Measurements from ENCODE around the gene SLC2A11.
"Not testable (repeated sequence)": the region's sequence is repeated elsewhere in the genome, so short reads cannot be mapped to it uniquely, and the experiment has no call there.

Gene SLC2A11

DNA sequence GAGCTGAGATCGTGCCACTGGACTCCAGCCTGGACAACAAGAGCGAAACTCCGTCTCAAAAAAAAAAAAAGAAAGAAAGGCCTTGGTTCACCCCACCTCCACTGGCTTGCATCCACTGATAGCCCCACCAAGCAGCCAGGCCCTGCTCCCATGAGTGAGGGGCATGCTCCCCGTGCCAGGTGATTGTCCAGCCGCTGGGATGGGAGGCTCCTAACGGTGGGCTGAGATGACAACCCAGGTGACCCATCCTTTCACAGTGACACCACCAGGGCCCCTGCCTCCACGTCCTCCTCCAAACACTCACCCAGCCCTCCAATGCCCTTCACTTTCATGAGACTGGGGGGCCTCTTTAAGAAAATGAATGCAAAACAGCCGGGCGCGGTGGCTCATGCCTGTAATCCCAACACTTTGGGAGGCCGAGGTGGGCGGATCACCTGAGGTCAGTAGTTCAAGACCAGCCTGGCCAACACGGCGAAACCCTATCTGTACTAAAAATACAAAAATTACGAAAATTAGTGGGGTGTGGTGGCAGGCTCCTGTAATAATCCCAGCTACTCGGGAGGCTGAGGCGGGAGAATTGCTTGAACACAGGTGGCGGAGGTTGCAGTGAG, 10.3 kb upstream of the SLC2A11 start:
- no peak for FAIRE-seq

DNA sequence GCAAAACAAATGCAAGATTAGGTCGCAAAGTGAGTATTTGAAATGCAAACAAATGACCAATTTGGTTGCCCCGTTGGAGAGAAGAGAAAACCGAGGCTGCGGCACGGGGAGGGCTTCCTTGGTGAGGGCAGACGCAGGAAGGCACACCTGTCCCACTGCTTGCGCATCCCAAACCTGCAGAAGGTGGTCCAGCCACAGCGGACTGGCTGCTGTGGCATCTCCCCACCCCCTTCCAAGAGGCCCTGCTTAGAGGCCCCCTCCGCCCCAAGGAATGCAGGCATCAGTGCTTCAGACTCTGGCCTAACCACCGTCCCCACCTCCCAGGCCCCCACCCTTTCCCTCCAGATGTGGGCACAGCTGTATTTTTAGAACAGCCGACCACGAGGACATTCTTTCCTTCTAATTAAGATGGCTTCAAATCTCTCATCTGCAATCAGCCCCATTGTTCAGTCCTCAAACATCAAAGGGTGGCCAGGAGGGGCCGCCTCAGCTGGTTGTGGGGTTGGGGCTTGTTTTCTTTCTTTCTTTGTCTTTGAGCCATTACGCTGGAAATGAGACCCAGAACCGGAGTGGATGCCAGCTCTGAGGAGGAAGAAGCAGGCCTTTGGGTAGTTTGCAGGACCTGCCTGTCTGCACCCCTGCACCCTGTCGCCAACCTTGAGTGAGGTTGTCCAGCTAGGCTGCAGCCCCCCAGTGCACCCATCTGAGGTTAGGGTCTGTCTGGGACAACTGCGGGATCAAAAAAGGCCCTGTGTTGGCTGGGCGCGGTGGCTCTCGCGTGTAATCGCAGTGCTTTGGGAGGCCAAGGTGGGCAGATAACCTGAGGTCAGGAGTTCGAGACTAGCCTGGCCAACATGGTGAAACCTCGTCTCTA, 9.4 kb upstream of the SLC2A11 start:
- FAIRE-seq: no peak

DNA sequence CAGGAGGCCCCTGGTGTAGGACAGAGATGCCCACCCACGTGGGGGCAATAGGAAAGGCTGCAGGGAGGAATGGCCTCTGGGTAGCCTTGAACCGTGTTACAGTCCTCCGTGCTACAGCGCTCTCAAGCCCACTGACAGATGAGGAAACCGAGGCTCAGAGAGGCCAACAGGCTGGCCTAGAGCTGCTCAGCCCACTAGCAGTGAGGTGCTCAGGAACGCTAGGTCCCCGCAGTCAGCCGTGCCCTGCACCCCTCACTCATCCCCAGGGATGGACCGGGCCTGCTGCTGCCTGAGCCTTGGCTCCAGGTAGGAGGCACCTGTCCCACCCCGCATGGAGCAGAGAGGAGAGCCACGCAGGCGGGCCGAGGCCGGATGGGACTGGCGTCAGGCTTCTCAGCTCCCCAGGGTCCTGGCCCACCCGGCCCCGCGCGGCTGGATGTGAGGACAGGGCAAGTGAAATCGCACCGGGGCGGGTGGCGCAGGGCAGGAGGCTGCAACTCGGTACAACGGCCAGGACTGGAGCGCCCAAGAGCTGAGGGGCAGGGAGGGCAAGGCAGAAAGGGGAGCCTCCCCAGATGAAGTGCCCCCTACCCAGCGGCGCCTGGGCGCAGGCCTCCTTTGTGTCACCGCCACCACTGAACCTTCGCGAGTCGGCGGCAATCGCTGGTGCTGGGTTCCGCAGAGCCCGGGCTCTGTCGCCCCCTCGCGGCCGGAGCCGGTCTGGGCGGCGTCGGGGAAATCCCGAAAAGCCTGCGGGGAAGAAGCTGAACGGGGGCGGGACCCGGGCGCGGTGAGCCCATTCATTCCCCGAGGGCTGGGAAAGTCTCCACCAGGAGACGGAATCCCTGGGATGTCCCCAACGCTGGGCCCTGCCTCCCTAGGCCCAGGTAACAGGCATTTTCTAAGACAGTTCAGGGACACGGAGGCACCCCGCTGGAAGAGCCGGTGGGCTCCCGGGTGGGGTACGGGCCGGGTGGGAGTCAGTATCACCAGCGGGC, 8.4 kb upstream of the SLC2A11 start:
- no peak for FAIRE-seq

DNA sequence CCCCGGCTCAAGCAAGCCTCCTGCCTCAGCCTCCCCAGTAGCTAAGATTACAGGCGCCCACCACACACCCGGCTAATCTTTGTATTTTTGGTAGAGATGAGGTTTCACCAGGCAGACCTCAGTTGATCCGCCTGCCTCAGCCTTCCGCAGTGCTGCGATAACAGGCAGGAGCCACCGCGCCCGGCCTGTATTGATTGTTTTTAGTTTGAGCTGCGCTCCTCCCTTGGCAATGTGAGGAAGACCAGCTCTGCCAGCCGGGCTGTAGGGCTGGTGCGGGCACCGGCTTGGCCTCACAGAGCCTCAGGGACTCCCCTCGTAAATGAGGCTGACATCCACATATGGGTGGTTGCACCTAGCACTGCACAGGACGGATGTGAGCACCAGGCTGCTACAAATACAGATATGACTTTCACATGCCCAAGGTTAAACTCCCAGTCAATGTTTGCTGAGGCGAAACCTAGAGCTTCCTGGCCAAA, 7.5 kb upstream of the SLC2A11 start:
- no peak for FAIRE-seq

DNA sequence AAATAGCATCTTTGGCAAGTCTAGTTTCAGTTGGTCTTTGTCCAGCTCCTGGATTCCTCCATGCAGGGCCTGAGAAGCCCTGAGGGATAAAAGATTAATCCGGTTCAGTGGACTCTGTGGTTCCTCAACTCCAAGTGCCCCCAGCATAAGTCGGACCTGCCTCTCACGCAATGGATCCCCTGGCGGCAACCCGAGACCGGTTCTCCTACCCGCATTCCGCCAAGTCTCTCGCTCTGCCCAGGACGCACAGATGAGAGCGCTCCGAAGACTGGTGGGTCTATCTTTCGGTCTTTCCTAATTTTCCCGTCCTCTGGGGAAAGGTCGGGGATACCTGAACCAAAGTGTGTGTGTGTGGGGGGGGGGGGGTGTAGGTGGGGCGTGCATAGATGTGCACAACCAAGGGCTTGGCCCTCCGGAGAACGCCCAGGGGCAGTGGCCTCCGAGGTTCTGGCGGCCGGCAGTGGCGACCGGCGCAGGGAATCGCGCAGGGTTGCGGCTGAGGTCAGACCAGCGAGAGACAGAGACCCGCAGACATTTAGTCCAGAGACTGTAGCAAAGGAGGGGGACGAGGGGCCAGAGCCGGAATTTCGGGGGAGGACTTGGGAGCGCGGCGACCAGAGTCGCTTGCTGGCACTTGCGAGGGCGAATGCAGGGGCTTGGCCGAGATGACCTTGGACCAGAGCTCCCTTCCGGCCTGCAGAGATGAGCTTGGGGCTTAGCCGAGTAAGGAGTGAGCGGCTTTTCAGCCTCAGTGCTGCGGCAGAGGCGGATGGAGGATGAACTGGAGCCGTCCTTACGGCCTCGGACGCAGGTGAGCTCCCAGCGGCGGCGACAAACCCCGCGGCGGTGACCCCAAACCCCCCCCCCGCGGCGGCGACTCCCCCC, 712 bp upstream of the SLC2A11 start:
- no peak for FAIRE-seq

DNA sequence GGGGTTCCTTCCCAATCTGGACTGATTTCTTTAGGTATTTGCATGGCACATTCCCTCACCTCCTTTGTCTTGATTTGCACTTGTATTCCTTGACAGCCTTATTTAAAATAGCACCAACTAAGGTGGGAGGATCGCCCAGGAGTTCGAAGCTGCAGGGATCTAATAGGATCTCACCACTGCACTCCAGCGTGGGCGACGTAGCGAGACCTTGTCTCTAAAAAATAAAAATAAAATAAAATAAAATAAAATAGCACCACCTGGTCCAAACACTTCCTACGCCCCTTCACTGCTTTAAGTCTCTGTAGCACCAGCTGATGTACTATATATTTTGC, 775 bp downstream of the SLC2A11 start:
- no peak for FAIRE-seq

DNA sequence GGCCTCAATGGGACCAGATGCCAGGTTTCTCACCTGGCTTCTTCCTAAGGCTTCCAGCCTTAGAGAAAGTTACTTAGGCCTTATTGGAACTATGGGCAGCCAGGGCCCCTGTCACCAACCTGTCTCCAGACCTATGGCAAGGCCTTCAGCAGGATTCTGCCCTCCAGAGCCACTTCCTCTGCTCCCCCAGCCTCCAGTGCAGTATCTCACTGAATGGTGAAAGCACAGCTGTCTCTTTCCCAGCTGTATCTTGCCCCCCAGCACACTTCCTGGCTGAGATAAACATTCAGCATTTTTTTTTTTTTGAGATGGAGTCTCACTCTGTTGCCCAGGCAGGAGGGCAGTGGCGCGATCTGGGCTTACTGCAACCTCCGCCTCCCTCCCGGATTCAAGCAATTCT, 1.5 kb downstream of the SLC2A11 start:
- FAIRE-seq: no peak

DNA sequence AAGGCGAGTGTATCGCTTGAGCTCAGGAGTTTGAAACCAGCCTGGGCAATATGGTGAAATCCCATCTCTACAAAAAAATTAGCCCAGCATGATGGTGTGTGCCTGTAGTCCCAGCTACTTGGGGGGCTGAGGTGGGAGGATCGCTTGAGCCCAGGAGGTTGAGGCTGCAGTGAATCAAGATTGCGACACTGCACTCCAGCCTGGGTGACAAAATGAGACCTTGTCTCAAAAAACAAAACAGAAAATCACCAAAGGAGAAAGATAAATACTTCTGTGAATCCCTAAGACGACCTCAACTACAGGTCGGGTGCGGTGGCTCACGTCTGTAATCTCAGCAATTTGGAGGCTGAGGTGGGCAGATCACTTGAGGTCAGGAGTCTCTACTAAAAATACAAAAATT, 2.5 kb downstream of the SLC2A11 start:
- not testable (repeated sequence) for FAIRE-seq

DNA sequence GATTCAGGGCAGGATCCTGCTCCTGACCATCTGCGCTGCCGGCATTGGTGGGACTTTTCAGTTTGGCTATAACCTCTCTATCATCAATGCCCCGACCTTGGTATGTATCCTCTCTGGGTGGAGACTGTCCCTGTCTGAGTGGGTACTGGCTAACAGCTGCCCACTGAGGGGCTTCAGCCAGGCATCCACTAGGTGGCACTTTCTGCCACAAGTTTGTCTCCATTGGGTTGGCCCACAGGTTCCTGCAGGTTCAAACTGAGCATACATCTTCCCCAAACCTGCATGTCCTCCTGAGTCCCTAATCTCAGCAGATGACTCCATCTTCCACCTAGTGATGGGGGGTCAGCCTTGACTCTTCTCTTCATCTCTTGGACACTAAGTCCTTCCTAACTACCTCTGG, 4.4 kb downstream of the SLC2A11 start:
- FAIRE-seq: no peak

DNA sequence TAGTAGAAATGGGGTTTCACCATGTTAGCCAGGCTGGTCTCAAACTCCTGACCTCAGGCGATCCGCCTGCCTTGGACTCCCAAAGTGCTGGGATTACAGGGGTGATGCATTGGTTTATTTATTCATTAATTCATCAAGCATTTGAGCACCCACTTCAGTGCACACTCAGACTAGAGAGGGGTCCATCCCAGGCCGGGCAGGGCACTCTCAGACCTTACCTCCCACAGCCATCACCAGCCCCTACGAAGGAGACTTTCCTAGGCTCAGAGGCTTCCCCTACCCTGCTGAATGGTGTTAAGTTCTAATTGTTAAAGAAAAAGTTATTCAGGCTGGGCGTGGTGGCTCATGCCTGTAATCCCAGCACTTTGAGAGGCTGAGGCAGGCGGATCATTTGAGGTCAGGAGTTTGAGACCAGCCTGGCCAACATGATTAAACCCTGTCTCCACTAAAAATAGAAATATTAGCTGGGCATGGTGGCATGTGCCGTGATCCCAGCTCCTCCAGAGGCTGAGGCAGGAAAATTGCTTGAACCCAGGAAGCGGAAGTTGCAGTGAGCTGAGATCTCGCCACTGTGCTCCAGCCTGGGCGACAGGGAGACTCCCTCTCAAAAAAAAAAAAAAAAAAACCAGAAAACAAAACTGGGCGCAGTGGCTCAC, 7.0 kb downstream of the SLC2A11 start:
- not testable (repeated sequence) for FAIRE-seq

DNA sequence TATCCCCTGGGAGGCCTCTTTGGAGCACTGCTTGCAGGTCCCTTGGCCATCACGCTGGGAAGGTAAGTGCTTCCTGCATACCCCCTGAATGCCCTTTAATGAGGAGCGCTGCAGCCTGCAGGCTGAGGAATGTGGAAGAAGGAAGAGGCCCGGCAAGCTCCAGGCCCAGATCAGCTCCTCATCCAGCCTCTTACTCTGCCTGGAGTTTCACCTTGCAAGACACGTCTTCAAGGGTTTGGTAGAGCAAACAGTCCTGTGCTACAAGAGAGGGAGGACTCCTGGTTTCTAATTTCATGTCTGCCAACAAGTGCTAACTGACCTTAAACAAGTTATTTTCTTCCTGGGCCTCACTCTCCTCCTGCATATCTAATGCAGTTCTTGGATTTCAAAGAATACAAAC, 10.9 kb downstream of the SLC2A11 start:
- FAIRE-seq: no peak

DNA sequence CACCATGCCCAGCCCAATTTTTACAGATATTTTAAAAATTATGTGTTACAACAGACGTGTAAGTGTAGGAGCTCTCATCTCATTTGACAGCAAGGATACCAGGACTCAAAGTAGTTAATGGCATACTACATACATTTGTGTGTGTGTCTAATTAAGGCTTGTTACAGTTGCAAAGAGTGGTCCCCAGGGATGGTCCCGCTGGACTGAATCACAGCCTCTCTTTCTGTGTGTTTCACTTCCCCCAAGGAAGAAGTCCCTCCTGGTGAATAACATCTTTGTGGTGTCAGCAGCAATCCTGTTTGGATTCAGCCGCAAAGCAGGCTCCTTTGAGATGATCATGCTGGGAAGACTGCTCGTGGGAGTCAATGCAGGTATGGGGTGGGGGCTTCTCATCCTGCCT, 17.2 kb downstream of the SLC2A11 start:
- FAIRE-seq: no peak

DNA sequence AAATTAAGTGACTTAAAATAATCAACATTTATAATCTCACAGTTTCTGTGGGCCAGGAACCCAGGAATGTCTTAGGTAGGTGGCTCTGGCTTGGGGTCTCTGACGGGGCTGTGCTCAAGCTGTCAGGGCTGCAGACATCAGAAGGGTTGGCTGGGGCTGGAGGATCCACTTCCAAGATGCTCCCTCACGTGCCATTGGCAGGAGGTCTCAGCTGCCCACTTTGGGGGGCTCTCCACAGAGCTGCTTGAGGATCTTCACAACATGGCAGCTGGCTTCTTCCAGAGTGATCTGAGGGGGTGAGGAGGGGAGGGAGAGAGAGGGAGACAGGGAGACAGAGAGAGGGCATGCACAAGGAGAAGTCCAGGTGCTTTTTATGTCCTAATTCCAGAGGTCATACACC, 18.1 kb downstream of the SLC2A11 start:
- FAIRE-seq: no peak

DNA sequence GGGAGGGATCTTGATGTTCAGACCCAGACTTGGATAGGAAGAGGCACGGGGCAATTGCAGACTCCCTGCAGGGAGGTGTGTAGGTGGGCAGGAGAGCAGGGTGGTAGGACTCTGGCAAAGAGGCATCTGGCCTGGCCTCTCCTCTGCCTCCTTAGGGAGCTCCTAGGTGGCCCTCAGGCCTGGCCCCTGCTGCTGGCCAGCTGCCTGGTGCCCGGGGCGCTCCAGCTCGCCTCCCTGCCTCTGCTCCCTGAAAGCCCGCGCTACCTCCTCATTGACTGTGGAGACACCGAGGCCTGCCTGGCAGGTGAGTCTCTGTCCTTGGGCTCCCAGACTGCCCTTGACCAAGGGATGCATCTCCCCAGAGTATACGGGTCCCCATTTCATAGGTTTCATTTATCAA, 19.9 kb downstream of the SLC2A11 start:
- FAIRE-seq: no peak

DNA sequence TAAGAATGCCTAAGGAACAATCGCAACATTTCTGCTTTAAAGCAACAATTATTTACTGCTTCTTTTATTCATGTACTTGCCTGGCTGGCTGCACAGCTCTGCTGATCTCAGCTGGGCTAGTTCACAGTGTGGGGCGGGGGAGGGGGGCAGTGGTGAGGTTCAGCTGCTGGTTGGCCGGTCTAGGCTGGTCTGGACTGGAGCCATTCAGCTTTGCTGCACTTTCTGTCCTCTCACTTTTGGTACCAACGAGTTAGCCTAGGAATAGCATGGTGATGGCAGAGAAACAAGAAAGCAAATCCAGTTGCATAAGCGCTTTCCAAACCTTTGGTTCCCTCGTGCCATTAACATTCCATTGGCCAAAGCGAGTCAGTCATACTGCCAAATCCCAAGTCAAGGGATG, 20.5 kb downstream of the SLC2A11 start:
- FAIRE-seq: no peak

DNA sequence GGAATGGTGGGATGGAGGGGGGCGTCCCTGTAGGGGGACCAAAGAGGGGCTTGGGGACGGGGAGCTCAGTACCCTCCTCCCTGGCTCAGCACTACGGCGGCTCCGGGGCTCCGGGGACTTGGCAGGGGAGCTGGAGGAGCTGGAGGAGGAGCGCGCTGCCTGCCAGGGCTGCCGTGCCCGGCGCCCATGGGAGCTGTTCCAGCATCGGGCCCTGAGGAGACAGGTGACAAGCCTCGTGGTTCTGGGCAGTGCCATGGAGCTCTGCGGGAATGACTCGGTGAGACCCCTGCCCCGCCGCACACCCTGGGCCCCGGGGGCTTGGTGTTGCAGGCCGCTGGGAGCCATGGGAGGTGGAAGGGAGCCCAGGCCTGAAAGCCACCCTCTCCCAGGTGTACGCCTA, 24.7 kb downstream of the SLC2A11 start:
- FAIRE-seq: no peak

DNA sequence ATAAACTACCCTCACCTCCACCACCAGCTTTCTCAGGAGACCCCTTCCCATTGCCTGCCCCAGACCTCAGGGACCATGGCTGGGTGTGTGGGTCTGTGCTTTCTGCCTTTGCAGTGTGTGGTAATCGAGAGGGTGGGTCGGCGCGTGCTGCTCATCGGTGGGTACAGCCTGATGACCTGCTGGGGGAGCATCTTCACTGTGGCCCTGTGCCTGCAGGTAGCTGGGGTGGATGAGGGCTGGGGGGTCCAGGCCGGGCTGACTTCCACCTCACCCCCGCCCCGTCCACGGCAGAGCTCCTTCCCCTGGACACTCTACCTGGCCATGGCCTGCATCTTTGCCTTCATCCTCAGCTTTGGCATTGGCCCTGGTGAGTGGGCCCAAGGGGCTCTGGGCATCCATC, 26.0 kb downstream of the SLC2A11 start:
- FAIRE-seq: no peak

DNA sequence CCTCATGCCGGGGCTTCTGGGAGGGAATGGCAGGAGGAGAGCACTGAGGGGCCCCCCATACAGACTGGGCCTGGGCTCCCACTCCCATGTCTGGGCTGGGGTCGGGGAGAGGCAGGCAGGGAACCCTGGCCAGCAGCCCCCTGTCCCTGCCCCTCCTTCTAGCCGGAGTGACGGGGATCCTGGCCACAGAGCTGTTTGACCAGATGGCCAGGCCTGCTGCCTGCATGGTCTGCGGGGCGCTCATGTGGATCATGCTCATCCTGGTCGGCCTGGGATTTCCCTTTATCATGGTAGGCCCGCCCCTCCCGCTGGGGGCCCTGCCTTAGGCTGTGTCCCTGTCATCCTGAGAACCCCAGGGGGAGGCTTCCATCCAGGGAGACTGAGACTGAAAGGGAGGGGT, 26.5 kb downstream of the SLC2A11 start:
- FAIRE-seq: no peak

DNA sequence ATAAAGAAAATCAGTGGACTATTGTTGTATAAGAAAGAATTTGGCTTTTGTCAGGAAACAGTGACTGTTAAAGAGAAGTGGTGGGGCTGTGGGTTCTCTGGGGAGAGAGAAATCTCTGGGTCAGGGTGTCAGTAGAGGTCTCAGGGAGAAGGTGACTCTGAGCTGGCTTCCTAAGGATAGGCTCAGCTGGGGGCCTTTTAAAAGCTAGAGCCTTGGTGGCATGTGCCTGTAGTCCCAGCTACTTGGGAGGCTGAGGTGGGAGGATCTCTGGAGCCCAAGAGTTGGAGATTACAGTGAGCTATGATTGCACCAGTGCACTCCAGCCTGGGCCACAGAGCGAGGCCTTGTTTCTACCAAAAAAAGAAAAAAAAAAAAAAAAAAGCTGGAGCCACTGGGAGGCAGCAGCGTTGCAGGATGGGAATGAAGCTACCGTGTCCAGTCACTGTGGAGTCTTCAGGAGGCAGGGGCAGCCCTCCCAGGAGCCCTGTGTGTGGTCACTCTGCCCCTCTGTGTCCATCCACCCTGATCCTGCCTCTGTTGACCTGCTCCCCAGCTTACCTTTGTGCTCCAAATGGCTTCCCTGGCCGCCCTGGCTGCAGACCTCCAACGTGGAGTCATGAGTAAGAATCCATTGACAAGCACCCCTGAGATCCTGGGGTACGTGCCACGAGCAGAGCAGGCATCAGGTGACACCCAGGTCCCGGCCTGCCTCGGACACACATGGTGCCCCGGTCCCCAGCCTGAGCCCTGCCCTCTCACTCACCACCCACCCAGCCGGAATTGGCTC, 31.1 kb downstream of the SLC2A11 start:
- FAIRE-seq: no peak

DNA sequence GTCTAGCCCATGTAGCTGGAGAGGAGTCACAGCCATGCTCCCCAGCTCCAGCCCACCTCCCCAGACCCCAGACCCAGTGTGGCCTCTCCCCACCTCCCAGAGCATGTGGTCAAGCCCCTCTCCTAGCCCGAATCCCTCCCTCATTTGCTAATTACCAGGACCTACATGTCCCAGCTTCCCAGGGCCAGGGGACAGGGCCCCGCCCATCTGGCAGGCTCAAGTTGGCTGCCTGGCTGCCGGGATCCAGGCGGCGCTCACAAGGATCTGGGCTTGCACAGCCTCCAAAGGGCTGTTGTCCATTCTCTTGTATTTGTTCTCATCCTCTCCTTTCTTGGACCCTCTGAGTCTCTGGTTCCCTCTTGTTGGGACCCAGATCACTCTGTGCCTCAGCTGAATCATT, 31.9 kb downstream of the SLC2A11 start:
- FAIRE-seq: no peak

DNA sequence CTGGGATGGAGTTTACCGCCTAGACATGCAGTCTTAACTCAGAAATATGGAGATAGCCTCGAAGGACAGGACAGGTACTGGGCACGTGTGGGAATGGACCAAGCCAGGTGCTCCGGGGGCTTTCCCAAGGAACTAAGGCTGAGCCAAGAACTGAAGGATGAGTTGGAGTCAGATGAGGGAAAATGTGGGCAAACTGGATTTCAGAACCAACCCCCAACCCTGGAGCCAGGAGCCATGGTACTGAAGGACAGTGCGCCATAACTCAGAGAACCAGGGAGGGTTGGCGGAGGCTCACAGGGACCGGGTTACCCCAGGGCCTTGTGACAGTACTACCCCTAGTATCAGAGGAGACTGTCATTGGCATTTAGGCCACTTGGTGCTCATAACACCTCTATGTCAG, 34.1 kb downstream of the SLC2A11 start:
- no peak for FAIRE-seq
